Measurements from ENCODE around the gene DYSF. TPM values are rescaled to one million over a fixed set of nuclear protein-coding genes. Genes with fewer than 3 reads are reported as not detected.
"Not testable (repeated sequence)": the region's sequence is repeated elsewhere in the genome, so short reads cannot be mapped to it uniquely, and the experiment has no call there.

DYSF gene
- polyA plus RNA-seq, 1 donor from 2014 or later = 0.04 TPM

DNA sequence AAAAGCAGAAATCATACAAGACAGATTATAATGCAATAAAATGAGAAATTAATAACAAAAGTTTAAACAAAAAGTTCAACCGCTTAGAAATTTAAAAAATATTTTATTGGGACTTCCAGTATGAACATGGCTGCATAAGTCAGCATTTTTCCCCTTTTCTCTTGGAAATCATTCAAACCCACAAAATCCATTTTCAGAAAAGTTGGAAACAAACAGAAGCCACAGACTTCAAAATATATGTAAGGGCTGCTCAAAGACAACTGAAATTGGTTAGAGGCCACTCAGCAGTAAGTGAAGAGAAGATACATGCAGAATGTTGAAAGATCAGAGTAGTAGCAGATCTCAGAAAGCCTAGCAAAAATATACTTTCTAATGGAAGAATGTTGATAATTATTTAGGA lies 194.0 kb downstream of the DYSF start:
- no peak overlapping the region for H3K27ac ChIP-seq (ENCODE audit: low read length)

GRCh38 chr2:71655498-71655897 lies 202.1 kb downstream of the DYSF start:
- no peaks in the 10 kb centered on the region for H3K79me2 ChIP-seq (replicated peaks; ENCODE audit: insufficient read depth, low read length)
- no peak overlapping the region for H2AFZ ChIP-seq (ENCODE audit: low read depth, low read length)
- H3K9me3 ChIP-seq (ENCODE audit: low read length) = no peaks in the 10 kb centered on the region
- H3K9me2 ChIP-seq (ENCODE audit: insufficient read depth, low read length) = no peaks in the 10 kb centered on the region
- no peak overlapping the region for H3K9ac ChIP-seq (ENCODE audit: low read length)
- H3K27me3 ChIP-seq (ENCODE audit: insufficient read depth, low read depth, low read length) = no peaks in the 10 kb centered on the region
- no peak for TF ChIP-seq POLR2AphosphoS5 (IDR thresholded peaks at IDR 0.05)
- no peak for TF ChIP-seq RAD21 (conservative IDR thresholded peaks at IDR 0.05)
- no peak for TF ChIP-seq MXI1 (conservative IDR thresholded peaks at IDR 0.05; ENCODE audit: poor library complexity, severe bottlenecking)
- no peak for TF ChIP-seq SMC3 (conservative IDR thresholded peaks at IDR 0.05; ENCODE audit: poor library complexity)
- TF ChIP-seq, protein P1, sequence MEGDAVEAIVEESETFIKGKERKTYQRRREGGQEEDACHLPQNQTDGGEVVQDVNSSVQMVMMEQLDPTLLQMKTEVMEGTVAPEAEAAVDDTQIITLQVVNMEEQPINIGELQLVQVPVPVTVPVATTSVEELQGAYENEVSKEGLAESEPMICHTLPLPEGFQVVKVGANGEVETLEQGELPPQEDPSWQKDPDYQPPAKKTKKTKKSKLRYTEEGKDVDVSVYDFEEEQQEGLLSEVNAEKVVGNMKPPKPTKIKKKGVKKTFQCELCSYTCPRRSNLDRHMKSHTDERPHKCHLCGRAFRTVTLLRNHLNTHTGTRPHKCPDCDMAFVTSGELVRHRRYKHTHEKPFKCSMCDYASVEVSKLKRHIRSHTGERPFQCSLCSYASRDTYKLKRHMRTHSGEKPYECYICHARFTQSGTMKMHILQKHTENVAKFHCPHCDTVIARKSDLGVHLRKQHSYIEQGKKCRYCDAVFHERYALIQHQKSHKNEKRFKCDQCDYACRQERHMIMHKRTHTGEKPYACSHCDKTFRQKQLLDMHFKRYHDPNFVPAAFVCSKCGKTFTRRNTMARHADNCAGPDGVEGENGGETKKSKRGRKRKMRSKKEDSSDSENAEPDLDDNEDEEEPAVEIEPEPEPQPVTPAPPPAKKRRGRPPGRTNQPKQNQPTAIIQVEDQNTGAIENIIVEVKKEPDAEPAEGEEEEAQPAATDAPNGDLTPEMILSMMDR (IDR thresholded peaks at IDR 0.05; ENCODE audit: poor library complexity, severe bottlenecking) = no peak
- TF ChIP-seq TAF1 (IDR thresholded peaks at IDR 0.05; ENCODE audit: low read depth) = no peak
- no peaks in the 10 kb centered on the region for H3F3A ChIP-seq (ENCODE audit: insufficient read depth, low read length, poor library complexity, severe bottlenecking)
- no peak overlapping the region for H3K27ac ChIP-seq (ENCODE audit: low read length)
- no peaks in the 10 kb centered on the region for H4K20me1 ChIP-seq (ENCODE audit: insufficient read depth)
- no peak overlapping the region for H3K4me2 ChIP-seq (ENCODE audit: low read length)
- H3K4me3 ChIP-seq (ENCODE audit: low read length) = no peak overlapping the region
- no peaks in the 10 kb centered on the region for H3K36me3 ChIP-seq (ENCODE audit: insufficient read depth, low read length)

More for the DNA sequence above, 194.0 kb downstream of the DYSF start:
- H3K9ac ChIP-seq (ENCODE audit: low read length) = no peak overlapping the region
- H3K9me2 ChIP-seq (ENCODE audit: insufficient read depth, low read length) = no peaks in the 10 kb centered on the region
- H3K4me3 ChIP-seq (ENCODE audit: low read length) = no peak overlapping the region
- H3K79me2 ChIP-seq (replicated peaks; ENCODE audit: insufficient read depth, low read length) = no peaks in the 10 kb centered on the region
- no peaks in the 10 kb centered on the region for H4K20me1 ChIP-seq (ENCODE audit: insufficient read depth)
- no peaks in the 10 kb centered on the region for H3F3A ChIP-seq (ENCODE audit: insufficient read depth, low read length, poor library complexity, severe bottlenecking)
- TF ChIP-seq TAF1 (IDR thresholded peaks at IDR 0.05; ENCODE audit: low read depth) (no peak), POLR2AphosphoS5 (IDR thresholded peaks at IDR 0.05) (no peak)
- TF ChIP-seq, protein P1 (IDR thresholded peaks at IDR 0.05; ENCODE audit: poor library complexity, severe bottlenecking) = no peak
- no peaks in the 10 kb centered on the region for H3K9me3 ChIP-seq (ENCODE audit: low read length)
- H2AFZ ChIP-seq (ENCODE audit: low read depth, low read length) = no peak overlapping the region
- H3K36me3 ChIP-seq (ENCODE audit: insufficient read depth, low read length) = no peaks in the 10 kb centered on the region
- no peaks in the 10 kb centered on the region for H3K27me3 ChIP-seq (ENCODE audit: insufficient read depth, low read depth, low read length)
- no peak overlapping the region for H3K4me2 ChIP-seq (ENCODE audit: low read length)

DNA sequence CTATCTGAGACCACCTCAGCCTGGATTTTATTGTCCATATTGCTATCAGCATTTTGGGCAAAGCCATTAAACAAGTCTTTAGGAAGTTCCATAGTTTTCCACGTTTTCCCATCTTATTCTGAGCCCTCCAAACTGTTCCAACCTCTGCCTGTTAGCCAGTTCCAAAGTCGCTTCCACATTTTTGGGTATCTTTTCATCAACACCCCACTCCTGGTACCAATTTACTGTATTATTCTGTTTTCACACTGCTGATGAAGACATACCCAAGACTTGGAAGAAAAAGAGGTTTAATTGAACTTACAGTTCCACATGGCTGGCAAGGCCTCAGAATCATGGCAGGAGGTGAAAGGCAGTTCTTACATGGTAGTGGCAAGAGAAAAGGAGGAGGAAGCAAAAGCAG lies 204.9 kb downstream of the DYSF start:
- not testable (repeated sequence) for H4K20me1 ChIP-seq (ENCODE audit: insufficient read depth); H3K4me3 ChIP-seq (ENCODE audit: low read length); H3F3A ChIP-seq (ENCODE audit: insufficient read depth, low read length, poor library complexity, severe bottlenecking); H2AFZ ChIP-seq (ENCODE audit: low read depth, low read length); H3K9ac ChIP-seq (ENCODE audit: low read length); H3K79me2 ChIP-seq (replicated peaks; ENCODE audit: insufficient read depth, low read length); H3K9me3 ChIP-seq (ENCODE audit: low read length); H3K36me3 ChIP-seq (ENCODE audit: insufficient read depth, low read length); H3K27ac ChIP-seq (ENCODE audit: low read length); H3K4me2 ChIP-seq (ENCODE audit: low read length); H3K27me3 ChIP-seq (ENCODE audit: insufficient read depth, low read depth, low read length); H3K9me2 ChIP-seq (ENCODE audit: insufficient read depth, low read length)

DNA sequence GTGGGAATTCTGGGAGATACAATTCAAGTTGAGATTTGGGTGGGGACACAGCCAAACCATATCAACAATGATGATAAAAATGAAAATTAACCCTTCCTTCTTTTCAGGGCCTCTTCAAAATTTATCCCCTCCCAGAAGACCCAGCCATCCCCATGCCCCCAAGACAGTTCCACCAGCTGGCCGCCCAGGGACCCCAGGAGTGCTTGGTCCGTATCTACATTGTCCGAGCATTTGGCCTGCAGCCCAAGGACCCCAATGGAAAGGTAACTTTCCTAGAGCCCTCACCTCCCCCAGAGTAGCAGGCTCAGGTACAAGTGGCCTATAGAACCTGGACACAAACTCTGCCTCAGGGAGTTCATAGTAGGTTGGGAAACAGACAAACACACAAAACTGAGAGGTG lies 205.4 kb downstream of the DYSF start:
- Histone ChIP-seq H3K27ac (ENCODE audit: low read length) (no peak overlapping the region), H3K79me2 (replicated peaks; ENCODE audit: insufficient read depth, low read length) (no peaks in the 10 kb centered on the region), H3K4me3 (ENCODE audit: low read length) (no peak overlapping the region), H3K27me3 (ENCODE audit: insufficient read depth, low read depth, low read length) (no peaks in the 10 kb centered on the region), H3F3A (ENCODE audit: insufficient read depth, low read length, poor library complexity, severe bottlenecking) (no peaks in the 10 kb centered on the region), H3K36me3 (ENCODE audit: insufficient read depth, low read length) (no peaks in the 10 kb centered on the region), H4K20me1 (ENCODE audit: insufficient read depth) (no peaks in the 10 kb centered on the region), H3K9me3 (ENCODE audit: low read length) (no peaks in the 10 kb centered on the region), H3K9ac (ENCODE audit: low read length) (no peak overlapping the region), H3K9me2 (ENCODE audit: insufficient read depth, low read length) (no peaks in the 10 kb centered on the region), H3K4me2 (ENCODE audit: low read length) (no peak overlapping the region), H2AFZ (ENCODE audit: low read depth, low read length) (no peak overlapping the region)
- no peak for TF ChIP-seq REST (IDR thresholded peaks at IDR 0.05; ENCODE audit: borderline replicate concordance)
- TF ChIP-seq, protein P1 (IDR thresholded peaks at IDR 0.05; ENCODE audit: poor library complexity, severe bottlenecking) = no peak

Data from neural cell (in vitro differentiated cells).